Stimulated activated CD8-positive, alpha-beta memory T cell treated with anti-CD3 and anti-CD28 coated beads, Interleukin-15, amount 100 ng/mL, for 4 hours (primary cell): ENCODE data around the gene INSR.
A peak's percentile ranks its signal among the peaks of the same experiment; 100 is the strongest.
"Not testable (repeated sequence)": the region's sequence is repeated elsewhere in the genome, so short reads cannot be mapped to it uniquely, and the experiment has no call there.

ENCODE experiments used
- DNase-seq, 2 donors: peaks; one replicate each; pipeline ENCODE4 v3.0.0-alpha.2; 2020; ENCODE audit warnings: low read depth in 2 of 2

Gene INSR

GRCh38 chr19:7293762-7294557, at the start of gene INSR:
INSR (minus strand) TSS chr19:7294414; CDS start chr19:7293891, 523 bp downstream.
- DNase-seq = peak in 1 of 2 donors; percentile 4

GRCh38 chr19:7342143-7342542, 47.9 kb upstream of the INSR start:
- DNase-seq = no peak

- peak; percentile 58 to 69 for DNase-seq
These were observed 47.0 kb upstream of the INSR start for GRCh38 chr19:7340959-7341837.

- no peak for DNase-seq
These were observed 43.4 kb upstream of the INSR start for GRCh38 chr19:7337380-7338194.

- no peak for DNase-seq
These were observed 42.2 kb upstream of the INSR start for GRCh38 chr19:7336321-7336973.

- no peak for DNase-seq
These were observed 39.2 kb upstream of the INSR start for GRCh38 chr19:7333198-7334118.

- no peak for DNase-seq
These were observed 37.2 kb upstream of the INSR start for GRCh38 chr19:7331446-7331845.

- DNase-seq = no peak
These were observed 34.4 kb upstream of the INSR start for GRCh38 chr19:7328647-7329046.

- no peak for DNase-seq
These were observed 33.6 kb upstream of the INSR start for GRCh38 chr19:7327802-7328201.

- DNase-seq = no peak
These were observed 32.1 kb upstream of the INSR start for GRCh38 chr19:7326105-7326877.

- DNase-seq = no peak
These were observed 24.0 kb upstream of the INSR start for GRCh38 chr19:7318176-7318575.

GRCh38 chr19:7312816-7313215, 18.6 kb upstream of the INSR start:
- no peak for DNase-seq

GRCh38 chr19:7311911-7312310, 17.7 kb upstream of the INSR start:
- no peak for DNase-seq

GRCh38 chr19:7308327-7308726, 14.1 kb upstream of the INSR start:
- not testable (repeated sequence) for DNase-seq

GRCh38 chr19:7307590-7308218, 13.5 kb upstream of the INSR start:
- no peak for DNase-seq

GRCh38 chr19:7304200-7304599, 10.0 kb upstream of the INSR start:
- no peak for DNase-seq

GRCh38 chr19:7303470-7303869, 9.3 kb upstream of the INSR start:
- DNase-seq = no peak

- no peak for DNase-seq
These were observed 7.3 kb upstream of the INSR start for GRCh38 chr19:7301525-7301924.

GRCh38 chr19:7297742-7298141, 3.5 kb upstream of the INSR start:
- DNase-seq = no peak
